ENCODE measurements around the gene LIPE.

The LIPE gene

GRCh38 chr19:42411581-42412178 is 15.5 kb downstream of the LIPE start:
- no peak for DNase-seq (ENCODE audit: low read depth in 3 of 3)

GRCh38 chr19:42410371-42410770 is 16.8 kb downstream of the LIPE start:
- DNase-seq (ENCODE audit: low read depth in 3 of 3) = no peak

GRCh38 chr19:42409477-42409876 is 17.7 kb downstream of the LIPE start:
- no peak for DNase-seq (ENCODE audit: low read depth in 3 of 3)

GRCh38 chr19:42407816-42408175 is 19.4 kb downstream of the LIPE start:
- no peak for DNase-seq (ENCODE audit: low read depth in 3 of 3)

GRCh38 chr19:42407085-42407815 is 19.9 kb downstream of the LIPE start:
- DNase-seq (ENCODE audit: low read depth in 3 of 3) = no peak

- no peak for DNase-seq (ENCODE audit: low read depth in 3 of 3)
Measured at GRCh38 chr19:42406111-42406510, 21.1 kb downstream of the LIPE start.

- no peak for DNase-seq (ENCODE audit: low read depth in 3 of 3)
Measured at GRCh38 chr19:42403586-42403985, 23.6 kb downstream of the LIPE start.

- no peak for DNase-seq (ENCODE audit: low read depth in 3 of 3)
Measured at GRCh38 chr19:42402376-42403116, 24.6 kb downstream of the LIPE start.

GRCh38 chr19:42401365-42402303 is 25.6 kb downstream of the LIPE start:
- DNase-seq (ENCODE audit: low read depth in 3 of 3) = peak in 2 of 3 experiments; percentile 53 to 75

GRCh38 chr19:42400404-42400803 is 26.8 kb downstream of the LIPE start:
- no peak for DNase-seq (ENCODE audit: low read depth in 3 of 3)

- DNase-seq (ENCODE audit: low read depth in 3 of 3) = no peak
Measured at GRCh38 chr19:42397263-42398166, 29.7 kb downstream of the LIPE start.

GRCh38 chr19:42396381-42397262 is 30.6 kb downstream of the LIPE start:
- peak; percentile 89 to 98 (median 90) for DNase-seq (ENCODE audit: low read depth in 3 of 3)

- DNase-seq (ENCODE audit: low read depth in 3 of 3) = no peak
Measured at GRCh38 chr19:42394751-42395150, 32.4 kb downstream of the LIPE start.

GRCh38 chr19:42392165-42392564 is 35.0 kb downstream of the LIPE start:
- DNase-seq (ENCODE audit: low read depth in 3 of 3) = no peak

- no peak for DNase-seq (ENCODE audit: low read depth in 3 of 3)
Measured at GRCh38 chr19:42389899-42390298, 37.3 kb downstream of the LIPE start, which contains the start of gene CNFN. TSS of gene CNFN (minus strand) at chr19:42390297. CDS start at chr19:42389037, 1,260 bp downstream.

GRCh38 chr19:42388851-42389489 is 38.2 kb downstream of the LIPE start:
- DNase-seq (ENCODE audit: low read depth in 3 of 3) = no peak

GRCh38 chr19:42386974-42387707 is 40.0 kb downstream of the LIPE start:
- DNase-seq (ENCODE audit: low read depth in 3 of 3) = peak; percentile 33 to 71 (median 44)

GRCh38 chr19:42380155-42380554 is 47.0 kb downstream of the LIPE start:
- DNase-seq (ENCODE audit: low read depth in 3 of 3) = no peak
